Mammary epithelial cell (primary cell): ENCODE results near the gene C6.

ENCODE experiments used
- EZH2 ChIP-seq: IDR thresholded peaks from 2 replicates; pipeline ENCODE4 v1.6.1; 2012; ENCODE audit warnings: low read length, inconsistent platforms, borderline replicate concordance
- TF ChIP-seq, protein P1 (sequence below), 2 donors: IDR thresholded peaks in 1 of 2; conservative IDR thresholded peaks in 1 of 2; 2 replicates each; pipeline ENCODE4 v1.5.1; 2011 to 2012; ENCODE audit warnings: inconsistent platforms in 2 of 2, low read length in 2 of 2, mild to moderate bottlenecking in 2 of 2, control low read depth in 1 of 2, low read depth in 1 of 2; ENCODE audit not compliant: insufficient read depth in 1 of 2; ENCODE audit errors: extremely low read depth in 1 of 2

DNA sequence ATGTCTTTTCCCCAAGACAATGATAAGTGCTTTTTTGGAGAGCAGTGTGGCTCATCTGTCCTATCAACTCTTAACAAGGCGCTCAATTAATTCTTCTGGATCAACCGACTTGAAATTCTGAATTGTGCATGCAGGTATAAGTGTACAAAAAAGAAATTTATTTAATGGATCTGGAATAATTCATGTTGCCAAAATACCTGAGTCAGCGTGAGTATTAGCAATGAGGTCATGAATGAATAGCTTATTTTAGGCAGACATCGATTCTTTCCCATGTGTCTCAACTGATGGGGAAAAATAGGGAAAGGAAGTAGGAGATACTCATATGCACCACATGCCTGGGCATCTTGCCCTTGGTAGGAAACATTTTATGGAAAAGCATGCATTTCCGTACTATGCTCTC, 68.0 kb downstream of the C6 start:
- no peak for TF ChIP-seq EZH2
- TF ChIP-seq, protein P1, sequence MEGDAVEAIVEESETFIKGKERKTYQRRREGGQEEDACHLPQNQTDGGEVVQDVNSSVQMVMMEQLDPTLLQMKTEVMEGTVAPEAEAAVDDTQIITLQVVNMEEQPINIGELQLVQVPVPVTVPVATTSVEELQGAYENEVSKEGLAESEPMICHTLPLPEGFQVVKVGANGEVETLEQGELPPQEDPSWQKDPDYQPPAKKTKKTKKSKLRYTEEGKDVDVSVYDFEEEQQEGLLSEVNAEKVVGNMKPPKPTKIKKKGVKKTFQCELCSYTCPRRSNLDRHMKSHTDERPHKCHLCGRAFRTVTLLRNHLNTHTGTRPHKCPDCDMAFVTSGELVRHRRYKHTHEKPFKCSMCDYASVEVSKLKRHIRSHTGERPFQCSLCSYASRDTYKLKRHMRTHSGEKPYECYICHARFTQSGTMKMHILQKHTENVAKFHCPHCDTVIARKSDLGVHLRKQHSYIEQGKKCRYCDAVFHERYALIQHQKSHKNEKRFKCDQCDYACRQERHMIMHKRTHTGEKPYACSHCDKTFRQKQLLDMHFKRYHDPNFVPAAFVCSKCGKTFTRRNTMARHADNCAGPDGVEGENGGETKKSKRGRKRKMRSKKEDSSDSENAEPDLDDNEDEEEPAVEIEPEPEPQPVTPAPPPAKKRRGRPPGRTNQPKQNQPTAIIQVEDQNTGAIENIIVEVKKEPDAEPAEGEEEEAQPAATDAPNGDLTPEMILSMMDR (conservative IDR thresholded peaks at IDR 0.05 in 1 of 2, IDR thresholded peaks at IDR 0.05 in 1 of 2; ENCODE audit: extremely low read depth in 1 of 2, insufficient read depth in 1 of 2, low read depth in 1 of 2, low read length in 2 of 2), result no peak
